K562 (cell line): ENCODE results near the gene EFHC2.

Source experiments
- ARNT ChIP-seq, 2 experiments: fragments of 450-650 bp; IDR thresholded peaks; 2 replicates each; pipeline ENCODE4 v1.6.1; 2016; ENCODE audit warnings: mild to moderate bottlenecking in 1 of 2
- BHLHE40 ChIP-seq: IDR thresholded peaks from 2 replicates; pipeline ENCODE4 v1.6.1; 2011; ENCODE audit warnings: low read length, improper control_type of control experiment
- BRCA1 ChIP-seq, 2 experiments: fragments of 450-650 bp in 1 of 2; sonication (generic) in 1 of 2; formaldehyde crosslinking in 1 of 2; IDR thresholded peaks; 2 replicates each; pipeline versions ENCODE4 v1.5.0 to v1.6.1; 2017 to 2020; ENCODE audit warnings: mild to moderate bottlenecking in 1 of 2, missing genetic modification reagents in 1 of 2
- CTCF ChIP-seq, 3 experiments: IDR thresholded peaks in 2 of 3; conservative IDR thresholded peaks in 1 of 3; 2 replicates each; pipeline ENCODE4 v1.5.1; 2011 to 2012; ENCODE audit warnings: low read length in 3 of 3, mild to moderate bottlenecking in 3 of 3, control low read depth in 2 of 3, improper control_type of control experiment in 1 of 3, inconsistent platforms in 1 of 3, low read depth in 1 of 3, mixed read lengths in 1 of 3, moderate library complexity in 1 of 3; ENCODE audit not compliant: insufficient read depth in 2 of 3
- ERF ChIP-seq: fragments of 450-650 bp; formaldehyde crosslinking; IDR thresholded peaks from 2 replicates; pipeline ENCODE4 v1.4.0; 2020; ENCODE audit warnings: mild to moderate bottlenecking, mixed read lengths
- MAFF ChIP-seq: IDR thresholded peaks from 2 replicates; pipeline ENCODE4 v1.6.1; 2012; ENCODE audit warnings: low read length, improper control_type of control experiment
- NR2F6 ChIP-seq: fragments of 450-650 bp; formaldehyde crosslinking; IDR thresholded peaks from 2 replicates; pipeline ENCODE4 v1.4.0; 2020; ENCODE audit warnings: mild to moderate bottlenecking
- SMARCE1 ChIP-seq: fragments of 450-650 bp; IDR thresholded peaks from 2 replicates; pipeline ENCODE4 v1.7.1; 2016; ENCODE audit warnings: mild to moderate bottlenecking
- YBX1 ChIP-seq: fragments of 450-650 bp; IDR thresholded peaks from 2 replicates; pipeline ENCODE4 v1.7.1; 2016; ENCODE audit warnings: mild to moderate bottlenecking
- ZBTB40 ChIP-seq, 2 experiments: fragments of 450-650 bp in 1 of 2; sonication (generic) in 1 of 2; formaldehyde crosslinking in 1 of 2; IDR thresholded peaks; 2 replicates each; pipeline versions ENCODE4 v1.7.1 to v1.9.0; 2016 to 2022; ENCODE audit warnings: inconsistent platforms in 1 of 2, mild to moderate bottlenecking in 1 of 2, missing genetic modification reagents in 1 of 2
- ZNF699 ChIP-seq: fragments of 250-450 bp; sonication (Bioruptor Pico); IDR thresholded peaks from 2 replicates; pipeline ENCODE4 v1.8.0; 2021; ENCODE audit warnings: mild to moderate bottlenecking, moderate library complexity; ENCODE audit not compliant: insufficient replicate concordance
- TF ChIP-seq, protein P1 (sequence below): conservative IDR thresholded peaks from 2 replicates; pipeline ENCODE4 v1.6.1; 2011; ENCODE audit warnings: low read depth, mild to moderate bottlenecking, low read length; ENCODE audit not compliant: control insufficient read depth
- TF ChIP-seq, protein P2 (sequence below): fragments of 150-350 bp; IDR thresholded peaks from 2 replicates; pipeline ENCODE4 v1.6.1; 2014; ENCODE audit warnings: low read depth, mild to moderate bottlenecking, low read length, borderline replicate concordance
- TF ChIP-seq, protein P3 (sequence below): sonication (generic); formaldehyde crosslinking; IDR thresholded peaks from 2 replicates; pipeline ENCODE4 v1.8.1; 2022; ENCODE audit warnings: missing genetic modification reagents

DNA sequence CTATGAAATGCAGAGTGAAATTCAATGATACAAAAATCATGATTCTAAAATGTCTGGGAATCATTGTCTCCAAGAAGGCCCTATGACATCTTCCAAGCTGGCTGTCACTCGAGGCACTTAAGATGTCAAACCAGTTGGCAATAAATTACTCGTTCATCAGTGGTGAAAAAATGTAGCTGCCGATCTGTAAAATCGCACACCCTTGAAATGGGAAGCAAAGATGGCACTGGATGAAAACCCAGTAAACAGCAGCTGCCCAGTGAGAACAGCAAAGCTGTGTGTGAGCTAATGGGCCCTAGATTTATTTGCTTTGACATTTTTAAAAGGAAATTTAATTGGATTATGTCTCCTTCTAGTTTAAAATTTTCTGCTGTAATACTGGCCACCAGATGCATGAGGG, 188.3 kb downstream of the EFHC2 start:
- TF ChIP-seq NR2F6 (CRISPR knock-in tag) (no peak), ZBTB40 (IDR thresholded peaks at IDR 0.05) (no peak), ZBTB40 (CRISPR knock-in tag; IDR thresholded peaks at IDR 0.05) (no peak), SMARCE1 (no peak), BRCA1 (IDR thresholded peaks at IDR 0.05) (no peak), BRCA1 (CRISPR knock-in tag; IDR thresholded peaks at IDR 0.05) (no peak), ERF (CRISPR knock-in tag) (no peak), MAFF (no peak), ZNF699 (no peak), ARNT (IDR thresholded peaks at IDR 0.05) (no peak), BHLHE40 (no peak), YBX1 (no peak), CTCF (IDR thresholded peaks at IDR 0.05 in 2 of 3, conservative IDR thresholded peaks at IDR 0.05 in 1 of 3; ENCODE audit: insufficient read depth in 2 of 3, low read depth in 1 of 3, low read length in 3 of 3) (no peak)
- TF ChIP-seq, protein P1, sequence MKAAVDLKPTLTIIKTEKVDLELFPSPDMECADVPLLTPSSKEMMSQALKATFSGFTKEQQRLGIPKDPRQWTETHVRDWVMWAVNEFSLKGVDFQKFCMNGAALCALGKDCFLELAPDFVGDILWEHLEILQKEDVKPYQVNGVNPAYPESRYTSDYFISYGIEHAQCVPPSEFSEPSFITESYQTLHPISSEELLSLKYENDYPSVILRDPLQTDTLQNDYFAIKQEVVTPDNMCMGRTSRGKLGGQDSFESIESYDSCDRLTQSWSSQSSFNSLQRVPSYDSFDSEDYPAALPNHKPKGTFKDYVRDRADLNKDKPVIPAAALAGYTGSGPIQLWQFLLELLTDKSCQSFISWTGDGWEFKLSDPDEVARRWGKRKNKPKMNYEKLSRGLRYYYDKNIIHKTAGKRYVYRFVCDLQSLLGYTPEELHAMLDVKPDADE = no peak
- TF ChIP-seq, protein P2, sequence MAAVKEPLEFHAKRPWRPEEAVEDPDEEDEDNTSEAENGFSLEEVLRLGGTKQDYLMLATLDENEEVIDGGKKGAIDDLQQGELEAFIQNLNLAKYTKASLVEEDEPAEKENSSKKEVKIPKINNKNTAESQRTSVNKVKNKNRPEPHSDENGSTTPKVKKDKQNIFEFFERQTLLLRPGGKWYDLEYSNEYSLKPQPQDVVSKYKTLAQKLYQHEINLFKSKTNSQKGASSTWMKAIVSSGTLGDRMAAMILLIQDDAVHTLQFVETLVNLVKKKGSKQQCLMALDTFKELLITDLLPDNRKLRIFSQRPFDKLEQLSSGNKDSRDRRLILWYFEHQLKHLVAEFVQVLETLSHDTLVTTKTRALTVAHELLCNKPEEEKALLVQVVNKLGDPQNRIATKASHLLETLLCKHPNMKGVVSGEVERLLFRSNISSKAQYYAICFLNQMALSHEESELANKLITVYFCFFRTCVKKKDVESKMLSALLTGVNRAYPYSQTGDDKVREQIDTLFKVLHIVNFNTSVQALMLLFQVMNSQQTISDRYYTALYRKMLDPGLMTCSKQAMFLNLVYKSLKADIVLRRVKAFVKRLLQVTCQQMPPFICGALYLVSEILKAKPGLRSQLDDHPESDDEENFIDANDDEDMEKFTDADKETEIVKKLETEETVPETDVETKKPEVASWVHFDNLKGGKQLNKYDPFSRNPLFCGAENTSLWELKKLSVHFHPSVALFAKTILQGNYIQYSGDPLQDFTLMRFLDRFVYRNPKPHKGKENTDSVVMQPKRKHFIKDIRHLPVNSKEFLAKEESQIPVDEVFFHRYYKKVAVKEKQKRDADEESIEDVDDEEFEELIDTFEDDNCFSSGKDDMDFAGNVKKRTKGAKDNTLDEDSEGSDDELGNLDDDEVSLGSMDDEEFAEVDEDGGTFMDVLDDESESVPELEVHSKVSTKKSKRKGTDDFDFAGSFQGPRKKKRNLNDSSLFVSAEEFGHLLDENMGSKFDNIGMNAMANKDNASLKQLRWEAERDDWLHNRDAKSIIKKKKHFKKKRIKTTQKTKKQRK = no peak
- TF ChIP-seq, protein P3, sequence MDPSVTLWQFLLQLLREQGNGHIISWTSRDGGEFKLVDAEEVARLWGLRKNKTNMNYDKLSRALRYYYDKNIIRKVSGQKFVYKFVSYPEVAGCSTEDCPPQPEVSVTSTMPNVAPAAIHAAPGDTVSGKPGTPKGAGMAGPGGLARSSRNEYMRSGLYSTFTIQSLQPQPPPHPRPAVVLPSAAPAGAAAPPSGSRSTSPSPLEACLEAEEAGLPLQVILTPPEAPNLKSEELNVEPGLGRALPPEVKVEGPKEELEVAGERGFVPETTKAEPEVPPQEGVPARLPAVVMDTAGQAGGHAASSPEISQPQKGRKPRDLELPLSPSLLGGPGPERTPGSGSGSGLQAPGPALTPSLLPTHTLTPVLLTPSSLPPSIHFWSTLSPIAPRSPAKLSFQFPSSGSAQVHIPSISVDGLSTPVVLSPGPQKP (CRISPR knock-in tag) = no peak
